ENCODE results near the gene MAGEE1.

DNA sequence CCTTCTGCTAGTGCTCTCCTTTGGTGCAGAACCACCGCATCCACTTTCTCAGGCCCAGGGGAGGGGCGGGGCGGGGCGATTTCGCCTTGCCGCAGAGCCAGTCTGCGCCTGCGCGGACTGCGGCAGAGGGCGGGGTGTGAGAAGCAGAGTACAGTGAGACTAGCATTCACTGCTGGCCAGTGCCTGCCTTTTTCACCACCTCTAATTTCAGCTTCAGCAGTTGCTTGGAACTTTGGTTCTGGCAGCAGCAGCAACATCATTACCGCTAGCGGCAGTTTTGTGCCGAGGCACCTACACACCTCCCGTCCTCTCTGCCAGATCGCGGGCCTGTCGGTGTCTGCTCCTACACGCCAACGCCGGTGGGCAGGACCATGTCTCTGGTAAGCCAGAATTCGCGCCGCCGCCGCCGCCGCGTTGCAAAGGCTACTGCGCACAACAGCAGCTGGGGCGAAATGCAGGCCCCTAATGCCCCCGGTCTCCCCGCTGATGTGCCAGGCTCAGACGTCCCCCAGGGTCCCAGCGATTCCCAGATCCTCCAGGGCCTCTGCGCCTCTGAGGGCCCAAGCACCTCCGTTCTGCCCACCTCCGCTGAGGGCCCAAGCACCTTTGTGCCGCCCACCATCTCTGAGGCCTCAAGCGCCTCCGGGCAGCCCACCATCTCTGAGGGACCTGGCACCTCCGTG, at the start of gene MAGEE1:
- TF ChIP-seq, protein P1, sequence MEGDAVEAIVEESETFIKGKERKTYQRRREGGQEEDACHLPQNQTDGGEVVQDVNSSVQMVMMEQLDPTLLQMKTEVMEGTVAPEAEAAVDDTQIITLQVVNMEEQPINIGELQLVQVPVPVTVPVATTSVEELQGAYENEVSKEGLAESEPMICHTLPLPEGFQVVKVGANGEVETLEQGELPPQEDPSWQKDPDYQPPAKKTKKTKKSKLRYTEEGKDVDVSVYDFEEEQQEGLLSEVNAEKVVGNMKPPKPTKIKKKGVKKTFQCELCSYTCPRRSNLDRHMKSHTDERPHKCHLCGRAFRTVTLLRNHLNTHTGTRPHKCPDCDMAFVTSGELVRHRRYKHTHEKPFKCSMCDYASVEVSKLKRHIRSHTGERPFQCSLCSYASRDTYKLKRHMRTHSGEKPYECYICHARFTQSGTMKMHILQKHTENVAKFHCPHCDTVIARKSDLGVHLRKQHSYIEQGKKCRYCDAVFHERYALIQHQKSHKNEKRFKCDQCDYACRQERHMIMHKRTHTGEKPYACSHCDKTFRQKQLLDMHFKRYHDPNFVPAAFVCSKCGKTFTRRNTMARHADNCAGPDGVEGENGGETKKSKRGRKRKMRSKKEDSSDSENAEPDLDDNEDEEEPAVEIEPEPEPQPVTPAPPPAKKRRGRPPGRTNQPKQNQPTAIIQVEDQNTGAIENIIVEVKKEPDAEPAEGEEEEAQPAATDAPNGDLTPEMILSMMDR (IDR thresholded peaks at IDR 0.05) = no peak
- TF ChIP-seq EZH2 (IDR thresholded peaks at IDR 0.05) (no peak), EZH2phosphoT487 (IDR thresholded peaks at IDR 0.05) (no peak)

Measured in neural progenitor cell (in vitro differentiated cells).